ENCODE results near the gene NCAM1.

Gene NCAM1

DNA sequence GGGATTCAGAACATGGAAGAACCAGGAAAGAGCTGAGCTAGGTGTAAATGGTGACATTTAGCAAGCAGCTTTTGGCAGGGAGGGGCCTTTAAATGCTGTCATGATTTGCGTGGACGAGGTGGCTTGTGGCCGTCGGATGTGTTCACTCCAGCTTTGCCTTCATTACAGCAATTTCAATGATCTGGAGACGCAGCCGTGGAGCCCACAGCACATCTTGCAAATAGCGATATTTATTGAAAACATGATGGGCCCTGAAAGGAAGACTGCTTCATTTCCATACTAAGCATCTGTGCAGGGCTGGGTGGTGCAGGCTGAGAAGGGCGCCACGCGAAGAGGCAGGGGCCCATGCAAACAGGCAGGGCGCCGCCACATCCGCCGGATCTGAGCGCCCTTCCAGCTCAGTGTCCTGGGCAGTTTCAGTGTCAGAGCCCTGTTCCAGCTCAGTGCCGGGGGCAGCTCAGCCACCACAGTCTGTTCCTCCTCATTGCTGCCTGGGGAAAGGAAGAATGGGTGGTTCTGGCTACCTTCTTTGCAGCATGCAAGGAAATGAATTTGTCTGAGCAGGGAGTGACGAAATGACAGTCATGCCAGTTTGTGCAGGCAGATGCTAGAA, 242.0 kb downstream of the NCAM1 start:
- DNase-seq (ENCODE audit: low read depth), result no peak

DNA sequence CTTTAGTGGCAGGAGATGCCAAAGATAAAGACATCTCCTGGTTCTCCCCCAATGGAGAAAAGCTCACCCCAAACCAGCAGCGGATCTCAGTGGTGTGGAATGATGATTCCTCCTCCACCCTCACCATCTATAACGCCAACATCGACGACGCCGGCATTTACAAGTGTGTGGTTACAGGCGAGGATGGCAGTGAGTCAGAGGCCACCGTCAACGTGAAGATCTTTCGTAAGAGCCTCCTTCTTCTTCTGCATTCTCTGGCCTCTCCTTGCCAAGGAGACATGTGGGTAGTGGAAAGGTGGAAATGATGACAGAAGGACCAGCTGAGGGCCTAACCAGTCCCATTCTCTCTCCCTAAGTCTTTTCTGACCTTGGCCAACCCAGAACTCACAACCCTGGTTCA, 243.1 kb downstream of the NCAM1 start:
- no peak for DNase-seq (ENCODE audit: low read depth)

GRCh38 chr11:113213549-113213948, 252.3 kb downstream of the NCAM1 start:
- DNase-seq (ENCODE audit: low read depth), result no peak

GRCh38 chr11:113222241-113222640, 261.0 kb downstream of the NCAM1 start:
- DNase-seq (ENCODE audit: low read depth), result no peak

DNA sequence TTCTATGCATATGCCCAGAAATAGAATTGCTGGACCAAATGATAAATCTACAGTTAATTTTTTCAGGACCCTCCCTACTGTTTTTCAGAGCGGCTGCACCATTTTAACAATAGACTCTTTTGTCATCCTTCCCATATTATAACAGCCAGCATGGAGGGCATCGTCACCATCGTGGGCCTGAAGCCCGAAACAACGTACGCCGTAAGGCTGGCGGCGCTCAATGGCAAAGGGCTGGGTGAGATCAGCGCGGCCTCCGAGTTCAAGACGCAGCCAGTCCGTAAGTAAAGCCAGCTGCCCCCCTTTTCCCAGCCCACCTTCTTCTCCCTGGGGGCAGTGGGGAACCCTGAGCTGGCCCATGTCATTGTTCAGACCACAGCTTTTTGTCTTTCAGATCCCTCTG, 273.7 kb downstream of the NCAM1 start:
- DNase-seq (ENCODE audit: low read depth), result no peak

DNA sequence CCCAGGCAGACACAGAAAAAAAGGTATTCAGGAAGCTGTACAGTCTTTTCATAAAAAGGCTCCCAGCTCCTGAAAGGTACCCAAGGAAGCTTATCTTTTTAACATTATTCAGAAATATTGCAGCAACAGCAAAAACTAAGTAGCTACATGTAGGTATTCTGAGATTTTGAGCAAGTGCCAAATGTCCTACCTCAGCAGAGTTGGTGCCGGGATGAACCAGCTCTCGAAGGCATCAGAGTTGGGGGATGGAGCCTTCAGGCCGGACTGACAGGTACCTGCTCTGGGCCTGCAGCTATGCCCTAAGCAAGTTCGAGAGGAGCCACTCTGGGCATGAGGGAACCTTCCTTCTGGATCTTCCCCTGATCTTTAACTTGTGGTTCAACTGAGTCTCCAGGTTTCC, 276.0 kb downstream of the NCAM1 start:
- no peak for DNase-seq (ENCODE audit: low read depth)

DNA sequence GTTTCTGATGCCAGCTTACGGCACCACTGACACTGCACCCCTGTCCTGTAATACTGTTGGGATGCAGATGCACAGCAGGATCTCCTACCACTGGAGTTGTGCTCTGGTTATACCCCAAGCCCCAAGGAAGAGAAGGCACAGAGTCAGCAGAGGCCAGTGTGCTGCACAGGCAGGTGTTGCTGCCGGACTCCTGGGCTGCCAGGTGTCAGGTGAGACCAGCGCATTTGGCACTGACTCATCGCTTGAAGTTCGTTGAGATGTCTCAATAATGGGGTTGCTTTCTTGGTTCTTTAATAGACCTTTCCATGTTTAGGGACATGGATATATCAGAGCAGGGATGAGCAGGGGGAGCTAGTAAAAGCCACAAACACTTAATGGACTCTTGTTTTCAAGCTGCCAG, 277.5 kb downstream of the NCAM1 start:
- no peak for DNase-seq (ENCODE audit: low read depth)

DNA sequence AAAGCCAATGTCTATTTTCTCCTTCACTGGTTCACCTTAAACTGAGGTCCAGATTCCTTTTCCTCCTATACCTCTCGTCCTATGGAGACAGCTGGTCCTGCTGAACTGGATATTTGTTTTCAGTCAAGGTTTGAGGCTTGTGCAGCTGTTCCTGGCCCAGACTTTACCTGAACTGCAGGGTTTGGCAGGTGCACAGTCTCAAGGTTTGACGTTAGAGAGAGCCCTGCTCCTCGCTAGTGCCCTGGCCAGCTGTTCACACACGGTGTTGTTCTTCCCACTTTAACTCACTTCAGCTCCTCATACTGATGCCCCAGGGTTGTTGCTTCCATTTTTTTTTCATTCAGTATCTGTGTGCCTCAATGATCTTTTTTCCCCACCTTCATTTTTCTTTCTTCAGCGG, 279.2 kb downstream of the NCAM1 start:
- no peak for DNase-seq (ENCODE audit: low read depth)

GRCh38 chr11:113240790-113241635, 279.8 kb downstream of the NCAM1 start:
- DNase-seq (ENCODE audit: low read depth), result no peak

GRCh38 chr11:113241636-113242054, 280.4 kb downstream of the NCAM1 start:
- DNase-seq (ENCODE audit: low read depth), result no peak

- no peak for DNase-seq (ENCODE audit: low read depth)
Observed at GRCh38 chr11:113242060-113242459, 280.8 kb downstream of the NCAM1 start.

DNA sequence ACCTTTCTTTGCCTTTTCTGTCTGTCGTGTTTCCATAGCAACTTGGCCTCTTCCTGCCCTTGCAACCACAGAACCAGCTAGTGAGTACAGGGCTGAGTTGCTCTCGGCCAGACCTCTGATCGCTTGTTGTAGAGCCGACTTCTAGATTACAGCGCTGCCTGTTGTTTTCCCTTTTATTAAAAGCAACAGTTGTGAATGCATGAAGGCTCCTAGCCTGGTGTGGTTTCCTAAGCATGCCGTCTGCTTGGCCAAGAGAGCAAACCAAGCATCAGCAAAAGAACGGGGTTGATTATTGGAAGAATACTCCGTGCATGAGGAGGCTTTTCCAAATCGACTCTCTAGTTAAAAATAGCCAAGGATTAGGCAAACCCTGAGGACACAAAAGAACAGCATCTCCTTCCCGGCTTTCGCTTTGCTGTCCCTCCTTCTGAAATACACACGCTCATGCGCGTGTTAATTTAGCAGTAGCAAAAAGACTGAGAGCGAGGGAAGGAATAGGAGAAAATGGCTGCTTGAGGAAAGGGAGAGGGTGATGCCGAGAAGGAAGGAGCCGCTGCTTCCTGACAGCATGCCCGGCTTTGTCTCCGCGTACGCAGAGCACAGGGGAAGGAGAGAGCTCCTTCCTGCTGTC, 281.7 kb downstream of the NCAM1 start:
- no peak for DNase-seq (ENCODE audit: low read depth)

GRCh38 chr11:113243696-113244095, 282.5 kb downstream of the NCAM1 start:
- no peak for DNase-seq (ENCODE audit: low read depth)

- DNase-seq (ENCODE audit: low read depth), result no peak
Observed at GRCh38 chr11:113245216-113245615, 284.0 kb downstream of the NCAM1 start.

DNA sequence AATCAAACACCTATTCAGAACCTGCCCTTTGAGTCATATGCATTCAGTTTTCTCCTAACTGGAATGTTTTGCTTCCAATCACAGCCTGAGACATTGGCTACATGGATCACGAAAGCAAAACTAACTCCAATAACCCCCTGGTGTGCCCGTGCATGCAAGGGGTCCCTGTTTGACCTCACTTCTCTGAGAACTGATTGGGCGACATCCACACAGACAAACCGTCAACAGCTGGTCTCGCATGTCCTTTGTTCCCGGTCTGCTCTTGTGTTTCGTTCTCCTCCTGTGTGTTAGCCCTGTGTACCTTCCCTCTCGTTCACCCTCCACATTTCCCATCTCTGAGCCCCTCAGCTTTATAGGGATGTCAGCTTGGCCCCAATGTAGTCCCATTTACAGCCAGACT, 286.0 kb downstream of the NCAM1 start:
- DNase-seq (ENCODE audit: low read depth), result no peak

- DNase-seq (ENCODE audit: low read depth), result no peak
Observed at GRCh38 chr11:113247966-113248365, 286.7 kb downstream of the NCAM1 start.

DNA sequence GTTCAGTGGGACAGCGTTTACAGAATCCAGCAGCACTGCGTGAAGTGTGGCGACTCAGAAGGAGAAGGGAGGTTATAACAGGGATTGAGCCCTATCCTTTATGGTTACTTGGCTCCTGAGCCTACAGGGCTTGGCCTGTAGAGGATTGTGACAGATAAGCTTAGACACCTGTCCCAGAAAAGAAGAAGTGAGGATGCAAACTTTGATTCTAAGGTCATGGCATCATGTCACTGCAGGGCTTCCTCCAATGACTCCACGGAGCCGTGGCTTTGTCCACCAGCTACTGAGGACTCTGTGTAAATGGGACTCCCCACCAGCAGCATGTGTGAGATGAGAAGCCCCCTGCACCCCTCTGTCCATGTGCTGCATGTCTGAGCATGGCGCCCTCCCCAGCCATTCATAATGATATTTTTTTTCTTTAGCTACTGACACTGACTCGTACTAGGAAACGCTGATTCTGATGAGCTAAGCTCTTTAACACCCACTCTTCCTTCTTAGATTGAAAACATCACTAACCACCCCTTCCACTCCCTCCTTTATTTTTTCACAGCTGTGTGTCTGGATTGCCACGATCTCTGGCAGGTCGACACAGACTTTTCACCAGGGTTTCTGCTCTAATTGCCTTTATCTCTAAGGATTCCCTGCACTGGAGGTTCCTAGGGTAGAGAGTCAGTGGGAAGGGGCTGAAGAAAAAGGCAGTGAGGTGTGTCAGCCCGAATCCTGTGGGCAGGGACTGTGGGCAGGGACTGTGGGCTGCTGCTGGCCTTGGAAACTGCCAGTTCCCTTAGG, 287.7 kb downstream of the NCAM1 start:
- no peak for DNase-seq (ENCODE audit: low read depth)

DNA sequence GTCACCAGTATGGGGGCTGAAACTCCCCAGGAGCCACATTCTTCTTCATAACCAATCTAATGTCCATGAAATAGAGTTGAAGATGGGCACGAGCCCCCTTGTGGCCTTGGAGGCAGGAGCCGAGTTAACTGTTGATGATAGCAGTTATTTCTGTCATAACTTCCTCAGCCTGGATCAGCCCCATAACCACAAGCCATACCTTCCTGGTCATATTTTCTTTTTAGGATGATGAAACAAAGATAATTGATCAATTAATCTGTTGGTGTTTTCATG, 288.2 kb downstream of the NCAM1 start:
- no peak for DNase-seq (ENCODE audit: low read depth)

DNA sequence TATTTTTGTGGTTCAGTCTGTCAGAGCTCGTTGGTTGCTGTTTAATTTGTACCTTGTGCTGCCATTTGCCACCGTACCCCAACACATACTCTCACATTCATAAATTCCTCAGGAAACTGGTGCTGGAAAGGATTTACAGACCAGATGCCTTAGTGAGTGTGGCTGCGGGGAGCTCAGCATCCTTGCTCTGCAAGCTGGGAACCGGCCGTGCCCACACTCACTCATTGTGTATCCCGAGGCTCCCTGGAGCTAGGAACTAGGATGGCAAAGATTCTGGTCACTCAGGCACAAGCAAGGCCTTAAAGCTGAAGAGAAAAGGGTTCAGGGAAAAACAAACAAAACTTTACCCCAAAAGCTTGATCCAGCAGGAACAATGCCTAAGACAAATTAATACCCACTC, 288.6 kb downstream of the NCAM1 start:
- DNase-seq (ENCODE audit: low read depth), result no peak

DNA sequence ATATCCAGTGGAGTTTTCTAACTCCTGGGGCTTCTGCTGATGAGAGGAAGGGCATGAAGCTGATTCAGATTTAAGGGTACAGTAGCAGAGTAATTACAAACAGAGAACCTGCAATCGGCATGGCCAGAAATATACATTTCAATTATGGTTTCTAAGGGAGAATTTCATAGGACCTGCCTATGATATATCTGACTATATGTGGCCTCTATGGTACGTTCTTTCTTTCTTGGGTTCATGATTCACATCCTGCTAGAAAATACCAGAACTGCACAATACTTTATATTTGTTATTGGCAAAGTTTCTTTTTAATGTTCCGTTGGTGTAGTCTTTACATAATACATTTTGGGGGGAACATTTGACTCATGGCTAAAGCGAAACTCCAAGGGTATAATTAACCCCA, 290.1 kb downstream of the NCAM1 start:
- DNase-seq (ENCODE audit: low read depth), result no peak

DNA sequence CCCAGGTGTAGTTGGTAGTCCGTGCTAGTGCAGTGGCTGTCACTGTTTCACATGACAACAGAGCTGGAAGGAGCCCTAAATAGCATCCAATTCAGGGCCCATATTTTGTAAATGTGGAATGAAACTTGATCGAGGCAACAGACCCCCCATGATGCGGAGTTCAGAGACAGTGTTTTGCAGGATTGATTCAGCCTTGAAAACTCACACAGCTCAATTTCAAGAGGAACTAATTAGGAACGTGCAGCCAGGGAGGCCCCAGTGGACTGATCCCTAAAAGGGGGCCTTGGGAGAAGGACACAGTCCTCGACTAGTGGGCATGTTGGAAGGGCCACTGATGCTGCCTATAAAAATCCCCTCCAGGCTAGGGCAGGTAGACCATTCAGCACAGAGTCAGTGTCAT, 292.2 kb downstream of the NCAM1 start:
- no peak for DNase-seq (ENCODE audit: low read depth)

DNA sequence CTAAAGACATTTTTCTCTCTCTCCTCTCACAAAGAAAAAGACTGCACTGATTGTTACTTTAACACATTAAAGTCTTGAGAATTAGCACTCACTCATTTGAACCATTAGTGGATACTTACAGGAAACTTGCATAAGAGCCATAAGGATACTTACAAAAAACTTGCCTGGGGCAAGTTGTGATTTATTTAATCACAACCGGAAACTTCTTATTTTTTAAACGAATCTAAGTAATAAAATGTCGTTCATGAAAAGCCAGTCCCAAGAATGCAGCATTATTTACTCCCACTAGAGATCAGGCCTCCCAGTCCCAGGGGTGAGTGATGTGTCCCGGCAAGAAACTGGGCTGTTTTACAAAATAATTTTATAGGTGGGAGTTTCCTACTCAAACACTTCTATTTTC, 293.9 kb downstream of the NCAM1 start:
- no peak for DNase-seq (ENCODE audit: low read depth)

- DNase-seq (ENCODE audit: low read depth), result no peak
Observed at GRCh38 chr11:113255741-113256140, 294.5 kb downstream of the NCAM1 start.

Measured in activated gamma-delta T cell treated with anti-CD3 and anti-CD28 coated beads, Interleukin-2, amount 50 U/mL, for 16 hours (primary cell).